GM12891 (cell line): ENCODE results near the gene ESR1.

Experiments
- POLR2A ChIP-seq: IDR thresholded peaks from 2 replicates; pipeline ENCODE4 v1.6.1; 2011; ENCODE audit warnings: low read depth, low read length, control low read depth
- TAF1 ChIP-seq: IDR thresholded peaks from 2 replicates; pipeline ENCODE4 v1.6.1; 2011; ENCODE audit warnings: low read depth, low read length, control low read depth

GRCh38 chr6:151826517-151827142 lies 19.1 kb downstream of the ESR1 start:
- TF ChIP-seq POLR2A = no peak
- TF ChIP-seq TAF1 = no peak
